ENCODE results near the gene RND1.

RND1 gene

DNA sequence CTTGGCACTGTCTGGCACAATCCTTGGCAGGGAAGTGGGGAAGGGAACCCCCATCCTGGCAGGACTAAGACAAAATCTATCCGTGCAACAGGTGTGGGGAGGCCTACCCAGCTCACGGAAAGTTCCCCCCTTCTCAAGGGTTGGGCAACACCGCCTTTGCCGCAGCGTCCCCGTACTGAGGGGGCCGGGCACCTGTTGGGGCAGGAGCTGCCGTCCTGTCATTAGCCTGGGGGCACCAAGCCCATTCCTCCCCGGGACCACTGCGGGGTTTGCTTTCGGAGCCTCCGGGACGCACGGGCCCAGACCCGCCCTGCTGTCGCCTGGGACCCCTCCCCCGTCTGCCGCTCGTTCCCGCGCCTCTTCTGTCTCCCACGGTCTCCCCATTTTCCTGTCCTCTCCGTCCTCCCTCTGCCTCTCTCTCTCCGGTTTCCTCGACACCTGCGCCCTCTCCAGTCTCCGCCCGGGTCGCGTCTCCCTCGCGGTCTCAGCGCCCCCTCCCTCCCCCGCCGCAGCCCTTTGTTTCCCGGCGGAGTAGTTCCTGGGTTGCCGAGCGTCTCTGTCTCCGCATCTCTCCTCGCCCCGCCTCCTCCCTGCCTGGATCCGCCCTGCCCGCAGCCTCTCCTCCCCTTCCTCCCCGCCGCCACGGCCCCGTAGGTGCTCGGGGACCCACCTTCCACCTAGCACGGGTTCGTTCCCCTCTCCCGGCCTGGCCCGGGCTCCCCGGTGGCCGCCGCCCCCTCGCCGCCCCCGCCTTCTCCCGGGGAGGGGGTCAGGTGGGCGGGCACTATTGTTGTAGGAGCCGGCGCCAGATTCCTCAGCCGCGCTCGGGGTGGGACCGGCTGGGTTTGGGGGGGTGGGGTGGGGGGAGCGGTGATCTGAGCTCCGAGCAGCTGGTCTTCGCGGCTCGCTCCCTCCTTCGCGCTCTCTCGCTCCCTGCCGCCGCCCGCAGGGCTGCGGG lies 47.5 kb downstream of the RND1 start, which contains the start of gene CACNB3:
Gene CACNB3, plus strand, starts transcription at position 624 of the 958 bp plus-strand sequence. CDS start 434 bp downstream, outside the sequence.
- peak within 1 kb of the TSS; percentile 78 for H3K4me3 ChIP-seq (ENCODE audit: low read length)
- peaks cover 34% of the 10 kb centered on the region for H3K4me1 ChIP-seq (ENCODE audit: insufficient read depth, low read length)
- H3K9me3 ChIP-seq (ENCODE audit: low read length), result no peaks in the 10 kb centered on the region
- H3K36me3 ChIP-seq (ENCODE audit: insufficient read depth, low read length), result peaks cover 12% of the 10 kb centered on the region
- H3K27me3 ChIP-seq (ENCODE audit: insufficient read depth, low read length), result no peaks in the 10 kb centered on the region
- peak within 1 kb of the TSS; percentile 57 for H2AFZ ChIP-seq (ENCODE audit: low read depth, low read length)

DNA sequence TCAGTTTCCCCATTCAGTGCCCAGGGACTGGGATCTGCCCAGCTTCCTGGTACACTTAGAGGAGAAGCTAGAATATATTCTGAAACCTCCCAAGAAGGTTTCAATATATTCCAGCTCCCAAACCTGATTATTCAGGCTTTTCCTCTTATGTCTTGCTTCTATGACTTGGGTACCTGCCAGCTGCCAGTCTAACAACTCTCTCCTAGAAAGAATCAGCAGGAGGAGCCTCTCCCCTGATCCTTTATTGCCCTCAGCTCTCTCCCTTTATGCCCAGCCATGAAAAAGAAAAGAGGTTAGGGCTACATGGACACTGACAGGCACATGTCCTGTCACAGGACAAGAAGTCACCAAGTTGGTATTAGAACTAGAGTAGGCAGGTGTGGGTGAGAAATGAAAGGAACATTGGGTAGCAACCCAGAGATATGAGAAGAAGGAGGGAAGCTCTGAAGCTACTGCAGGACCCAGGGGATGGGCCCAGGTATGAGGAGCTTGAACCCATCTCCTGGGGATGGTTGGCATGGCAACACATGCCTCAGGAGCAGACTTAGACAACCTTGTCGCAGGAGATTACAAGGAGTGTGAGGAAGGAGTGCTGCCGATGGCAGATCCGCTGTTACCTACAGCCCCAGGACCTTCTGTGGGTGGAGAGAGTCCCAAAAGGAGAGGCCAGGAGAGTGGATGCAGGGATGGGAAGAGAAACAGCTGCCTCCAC lies 49.4 kb downstream of the RND1 start:
- Histone ChIP-seq H3K4me3 (ENCODE audit: low read length) (peak overlapping the region; percentile 54), H3K9me3 (ENCODE audit: low read length) (no peaks in the 10 kb centered on the region), H2AFZ (ENCODE audit: low read depth, low read length) (no peak overlapping the region), H3K27me3 (ENCODE audit: insufficient read depth, low read length) (no peaks in the 10 kb centered on the region), H3K36me3 (ENCODE audit: insufficient read depth, low read length) (no peaks in the 10 kb centered on the region), H3K4me1 (ENCODE audit: insufficient read depth, low read length) (peaks cover 36% of the 10 kb centered on the region)

DNA sequence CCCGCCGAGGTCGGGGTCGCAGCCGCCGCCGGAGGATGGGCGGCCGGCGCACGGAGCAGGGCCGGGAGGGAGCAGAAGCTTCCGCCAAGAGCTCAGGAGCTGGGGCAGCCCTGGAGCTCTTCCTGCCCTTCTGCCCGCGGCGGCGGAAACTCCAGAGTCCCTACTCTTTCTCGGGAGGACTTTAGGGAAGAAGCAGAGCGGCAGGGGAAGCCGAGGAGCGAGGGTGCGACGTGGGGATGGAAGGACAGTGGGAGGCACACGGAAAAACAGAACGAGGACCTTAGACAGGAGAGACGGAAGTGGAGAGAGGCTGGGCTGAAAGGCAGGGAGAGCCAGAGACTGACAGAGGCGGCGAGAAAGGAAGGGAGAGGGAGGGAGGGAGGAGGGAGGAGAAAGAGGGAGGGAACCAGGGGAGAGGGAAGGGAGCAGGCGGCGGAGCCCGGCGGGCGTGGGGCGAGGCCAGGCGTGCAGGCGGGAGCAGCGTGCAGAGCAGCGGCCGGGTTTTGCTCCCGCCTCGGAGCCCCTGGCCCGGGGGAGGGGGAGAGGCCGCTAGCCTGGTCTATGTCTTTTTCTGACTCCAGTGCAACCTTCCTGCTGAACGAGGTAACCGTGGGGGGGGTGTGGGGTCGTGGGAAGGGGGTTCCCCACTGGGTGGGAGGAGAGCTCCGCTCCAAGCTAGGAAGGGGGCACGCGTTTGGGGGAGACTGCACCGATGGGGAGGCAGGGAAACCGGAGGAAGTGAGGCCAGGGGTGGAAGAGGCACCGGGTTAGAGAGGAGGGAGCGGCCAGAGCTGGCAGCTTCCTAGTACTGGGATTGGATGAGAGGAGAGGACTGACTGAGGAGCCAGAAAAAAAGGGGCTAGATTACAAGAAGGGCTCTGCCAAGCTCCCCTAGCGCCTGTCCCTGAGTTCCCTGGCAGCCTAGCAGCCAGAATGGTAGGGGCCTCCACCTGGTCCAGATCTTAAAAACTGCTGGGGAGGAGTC lies 50.3 kb downstream of the RND1 start:
- H3K36me3 ChIP-seq (ENCODE audit: insufficient read depth, low read length), result no peaks in the 10 kb centered on the region
- peak overlapping the region; percentile 81 for H2AFZ ChIP-seq (ENCODE audit: low read depth, low read length)
- H3K4me1 ChIP-seq (ENCODE audit: insufficient read depth, low read length), result peaks cover 44% of the 10 kb centered on the region
- H3K9me3 ChIP-seq (ENCODE audit: low read length), result no peaks in the 10 kb centered on the region
- H3K27me3 ChIP-seq (ENCODE audit: insufficient read depth, low read length), result no peaks in the 10 kb centered on the region
- H3K4me3 ChIP-seq (ENCODE audit: low read length), result peak overlapping the region; percentile 54

DNA sequence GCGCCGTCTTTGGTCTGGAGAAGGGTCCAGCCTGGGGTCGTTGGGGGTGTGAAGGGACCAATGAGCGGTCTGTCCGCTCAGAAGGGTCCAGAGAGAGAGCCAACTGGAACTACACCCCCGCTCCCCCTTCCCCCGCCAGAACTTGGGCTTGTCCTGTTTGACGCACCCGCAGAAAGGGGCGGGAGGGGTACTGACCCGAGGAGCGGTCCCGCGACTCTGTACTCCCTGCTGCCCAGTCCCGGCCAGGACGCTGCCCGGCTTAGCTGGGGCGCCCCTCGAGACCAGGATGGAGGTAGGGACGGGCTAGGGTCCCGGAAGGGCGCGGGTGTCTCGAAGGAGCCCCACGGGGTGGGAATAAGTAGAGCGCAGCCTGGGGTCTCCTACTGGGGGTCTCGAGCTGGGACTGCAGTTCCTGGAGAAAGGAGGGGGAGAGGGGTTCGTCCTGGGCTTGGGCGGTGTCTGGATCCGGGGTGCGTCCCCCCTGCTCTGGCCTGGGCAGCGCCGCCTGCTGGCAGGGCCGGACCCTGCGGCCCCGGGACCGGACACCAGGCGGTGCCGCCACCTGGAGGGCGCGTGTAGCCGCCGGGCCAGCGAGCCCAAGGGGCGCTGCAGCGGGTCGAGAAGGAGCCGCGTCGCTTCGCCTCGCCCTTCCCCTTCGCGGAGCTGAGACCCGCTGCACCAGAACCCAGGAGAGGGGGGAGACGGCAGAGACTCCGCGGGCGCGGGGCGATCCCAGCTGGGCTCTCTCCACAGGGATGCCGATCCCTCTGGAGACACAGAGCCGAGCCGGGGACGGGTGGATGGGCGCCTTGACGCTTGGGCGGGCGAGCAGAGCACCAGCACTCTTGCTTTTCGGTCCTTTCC lies 51.2 kb downstream of the RND1 start:
- Histone ChIP-seq H2AFZ (ENCODE audit: low read depth, low read length) (peak overlapping the region; percentile 81), H3K9me3 (ENCODE audit: low read length) (no peaks in the 10 kb centered on the region), H3K4me1 (ENCODE audit: insufficient read depth, low read length) (peaks cover 42% of the 10 kb centered on the region), H3K4me3 (ENCODE audit: low read length) (peak overlapping the region; percentile 54), H3K27me3 (ENCODE audit: insufficient read depth, low read length) (no peaks in the 10 kb centered on the region), H3K36me3 (ENCODE audit: insufficient read depth, low read length) (no peaks in the 10 kb centered on the region)

DNA sequence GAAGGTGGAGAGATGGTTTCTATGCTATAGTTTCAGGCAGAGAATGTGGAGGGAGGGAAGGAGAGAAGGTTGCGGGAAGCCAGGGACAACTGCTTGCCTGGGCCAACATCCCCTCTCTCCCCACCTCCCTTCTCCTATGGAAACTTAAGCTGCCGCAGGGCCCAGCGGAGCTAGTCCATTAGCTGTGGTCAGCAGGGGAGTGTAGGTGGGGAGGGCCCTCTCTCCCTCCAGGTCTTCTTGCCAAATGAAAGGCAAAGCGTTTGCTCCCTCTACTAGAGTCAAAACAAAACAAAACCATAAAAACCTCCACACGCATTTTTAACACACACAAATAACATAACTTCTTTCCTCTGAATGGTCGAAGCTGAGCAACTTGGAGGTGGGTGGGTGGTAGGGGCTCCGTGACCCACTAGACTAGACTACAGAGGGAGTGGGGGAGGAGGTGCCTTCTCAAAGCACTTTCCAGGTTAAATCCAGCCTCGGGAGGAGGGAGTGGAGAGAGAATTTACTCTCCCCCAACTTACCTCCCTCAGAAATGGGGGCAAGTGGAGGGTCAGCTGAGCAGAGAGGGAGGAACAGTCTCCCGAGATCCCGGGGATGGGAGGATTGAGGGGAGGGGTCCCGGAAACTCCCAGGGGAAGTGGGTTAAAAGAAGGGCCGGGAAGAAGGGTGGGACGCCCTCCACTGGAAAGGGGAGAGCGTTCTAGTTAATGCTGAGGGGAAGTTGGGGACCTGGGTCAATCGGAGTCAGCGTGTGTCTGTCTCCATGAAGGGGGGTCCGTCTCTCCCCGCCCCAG lies 52.0 kb downstream of the RND1 start:
- no peak overlapping the region for H3K4me3 ChIP-seq (ENCODE audit: low read length)

DNA sequence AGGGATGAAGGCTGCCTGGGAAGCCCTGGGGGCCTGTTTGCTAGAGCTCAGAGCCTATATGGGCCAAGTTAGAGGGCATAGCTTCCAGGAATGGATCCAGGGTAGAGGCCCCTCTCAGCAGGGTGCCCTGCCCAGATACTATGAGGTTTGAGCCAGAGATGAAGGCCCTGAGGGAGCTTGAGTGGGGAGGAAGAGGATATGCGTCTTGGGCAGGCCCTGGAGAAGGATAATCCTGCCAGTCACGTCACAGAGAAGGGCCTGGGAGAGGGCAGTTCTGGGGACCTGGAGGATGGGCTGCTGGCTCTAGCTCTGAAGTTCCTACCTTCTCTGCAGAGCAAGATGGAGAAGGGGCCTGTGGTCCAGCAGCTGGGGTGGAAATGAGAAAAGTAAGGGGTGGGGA lies 53.3 kb downstream of the RND1 start:
- H3K4me3 ChIP-seq (ENCODE audit: low read length), result no peak overlapping the region
- no peaks in the 10 kb centered on the region for H3K36me3 ChIP-seq (ENCODE audit: insufficient read depth, low read length)
- peaks cover 28% of the 10 kb centered on the region for H3K4me1 ChIP-seq (ENCODE audit: insufficient read depth, low read length)

More for the DNA sequence above, 52.0 kb downstream of the RND1 start:
- no peak overlapping the region for H2AFZ ChIP-seq (ENCODE audit: low read depth, low read length)
- H3K27me3 ChIP-seq (ENCODE audit: insufficient read depth, low read length), result no peaks in the 10 kb centered on the region
- no peaks in the 10 kb centered on the region for H3K9me3 ChIP-seq (ENCODE audit: low read length)
- peaks cover 35% of the 10 kb centered on the region for H3K4me1 ChIP-seq (ENCODE audit: insufficient read depth, low read length)
- no peaks in the 10 kb centered on the region for H3K36me3 ChIP-seq (ENCODE audit: insufficient read depth, low read length)

DNA sequence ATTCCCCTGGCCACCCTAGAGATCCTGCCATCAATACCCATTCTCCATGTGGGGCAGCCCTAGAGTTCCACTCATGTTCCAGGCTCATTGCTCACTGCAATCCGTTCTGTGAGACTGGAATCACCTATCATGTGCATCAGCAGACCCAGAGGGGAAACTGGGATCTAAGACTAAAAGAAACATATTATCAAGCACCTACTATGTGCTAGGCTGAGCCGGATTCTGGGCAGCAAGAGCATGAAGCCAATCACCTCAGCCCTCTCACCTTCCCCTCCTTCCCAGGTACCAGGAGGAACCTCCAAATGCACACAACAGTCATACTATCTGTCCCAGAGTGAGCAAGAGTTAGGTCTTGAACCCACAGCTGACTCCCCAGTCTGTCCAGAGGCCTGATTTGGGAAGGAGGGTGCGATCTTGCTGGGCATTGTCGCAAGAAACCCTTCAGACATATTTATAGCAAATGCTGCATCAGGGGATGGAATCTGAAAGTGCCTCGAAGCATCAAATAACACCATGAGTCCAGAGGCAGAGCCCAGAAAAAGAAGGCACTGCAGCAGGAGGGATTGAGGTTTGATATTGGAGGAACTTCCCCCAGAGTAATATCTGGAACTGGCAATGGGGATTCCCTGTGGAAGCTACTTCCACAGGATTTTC lies 54.1 kb downstream of the RND1 start:
- no peak overlapping the region for H2AFZ ChIP-seq (ENCODE audit: low read depth, low read length)
- H3K4me3 ChIP-seq (ENCODE audit: low read length), result no peak overlapping the region
- H3K9me3 ChIP-seq (ENCODE audit: low read length), result no peaks in the 10 kb centered on the region
- no peaks in the 10 kb centered on the region for H3K36me3 ChIP-seq (ENCODE audit: insufficient read depth, low read length)
- peaks cover 21% of the 10 kb centered on the region for H3K4me1 ChIP-seq (ENCODE audit: insufficient read depth, low read length)
- no peaks in the 10 kb centered on the region for H3K27me3 ChIP-seq (ENCODE audit: insufficient read depth, low read length)

More for the DNA sequence above, 53.3 kb downstream of the RND1 start:
- Histone ChIP-seq H3K27me3 (ENCODE audit: insufficient read depth, low read length) (no peaks in the 10 kb centered on the region), H3K9me3 (ENCODE audit: low read length) (no peaks in the 10 kb centered on the region), H2AFZ (ENCODE audit: low read depth, low read length) (no peak overlapping the region)

DNA sequence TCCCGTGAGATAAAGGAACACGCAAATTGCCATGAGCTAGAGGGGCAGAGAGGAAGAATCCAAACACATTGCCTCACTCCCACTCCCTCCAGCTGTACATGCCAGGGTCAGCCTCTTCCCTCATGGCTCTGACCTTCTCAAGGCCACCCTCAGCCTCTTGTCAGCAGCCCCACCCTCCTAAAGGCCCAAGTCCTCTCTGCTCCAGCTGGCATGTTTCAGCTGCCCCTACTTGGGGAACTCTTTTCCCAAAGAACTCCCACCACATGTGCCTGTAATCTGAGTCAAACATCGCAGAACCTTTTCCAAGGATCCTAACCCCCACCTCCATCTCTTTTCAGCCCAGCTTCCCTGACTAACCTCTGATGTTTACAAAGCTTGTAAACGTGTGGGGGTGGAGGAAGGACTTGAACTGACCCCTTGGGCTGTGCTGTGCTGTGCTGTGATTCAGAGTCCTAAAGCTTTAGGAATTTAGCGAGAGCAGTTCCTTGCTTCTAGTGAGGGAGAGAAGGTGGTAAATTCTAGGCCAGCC lies 54.7 kb downstream of the RND1 start:
- H3K36me3 ChIP-seq (ENCODE audit: insufficient read depth, low read length), result no peaks in the 10 kb centered on the region
- no peak overlapping the region for H2AFZ ChIP-seq (ENCODE audit: low read depth, low read length)
- H3K4me1 ChIP-seq (ENCODE audit: insufficient read depth, low read length), result peaks cover 15% of the 10 kb centered on the region
- H3K4me3 ChIP-seq (ENCODE audit: low read length), result no peak overlapping the region
- H3K9me3 ChIP-seq (ENCODE audit: low read length), result no peaks in the 10 kb centered on the region
- no peaks in the 10 kb centered on the region for H3K27me3 ChIP-seq (ENCODE audit: insufficient read depth, low read length)

DNA sequence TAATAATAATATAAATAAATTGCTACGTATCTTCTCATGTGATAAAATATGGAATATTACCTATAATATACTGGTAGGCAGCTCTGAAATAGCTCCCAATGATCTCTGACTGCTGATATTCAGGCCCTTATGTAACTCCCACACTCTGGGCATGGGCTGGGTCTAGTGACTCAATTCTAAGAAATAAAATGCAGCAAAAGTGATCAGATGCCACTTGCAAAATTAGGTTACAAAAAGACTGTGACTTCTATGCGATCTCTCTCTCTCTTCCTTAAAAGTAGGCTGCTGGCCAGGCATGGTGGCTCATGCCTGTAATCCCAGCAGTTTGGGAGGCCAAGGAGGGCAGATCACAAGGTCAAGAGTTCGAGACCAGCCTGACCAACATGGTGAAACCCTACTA lies 57.7 kb downstream of the RND1 start:
- peaks cover 11% of the 10 kb centered on the region for H3K4me1 ChIP-seq (ENCODE audit: insufficient read depth, low read length)
- H3K36me3 ChIP-seq (ENCODE audit: insufficient read depth, low read length), result no peaks in the 10 kb centered on the region
- H3K4me3 ChIP-seq (ENCODE audit: low read length), result no peak overlapping the region
- no peaks in the 10 kb centered on the region for H3K27me3 ChIP-seq (ENCODE audit: insufficient read depth, low read length)
- H2AFZ ChIP-seq (ENCODE audit: low read depth, low read length), result no peak overlapping the region
- H3K9me3 ChIP-seq (ENCODE audit: low read length), result no peaks in the 10 kb centered on the region
